Fibroblast of skin of back (primary cell): ENCODE measurements around the gene MSH2.
A peak's percentile ranks its signal among the peaks of the same experiment; 100 is the strongest.
"Not testable (repeated sequence)": the region's sequence is repeated elsewhere in the genome, so short reads cannot be mapped to it uniquely, and the experiment has no call there.

Source experiments
- DNase-seq: peaks from one replicate; pipeline ENCODE4 v3.0.0-alpha.2; 2013

Gene MSH2

GRCh38 chr2:47484396-47484795 lies 81.4 kb downstream of the MSH2 start:
- DNase-seq = no peak

- DNase-seq = no peak
Observed at GRCh38 chr2:47485177-47485576, 82.2 kb downstream of the MSH2 start.

- DNase-seq = no peak
Observed at GRCh38 chr2:47485751-47486300, 82.9 kb downstream of the MSH2 start.

- DNase-seq = no peak
Observed at GRCh38 chr2:47486841-47487497, 84.0 kb downstream of the MSH2 start.

- no peak for DNase-seq
Observed at GRCh38 chr2:47487498-47487875, 84.5 kb downstream of the MSH2 start.

- peak; percentile 74 for DNase-seq
Observed at GRCh38 chr2:47488870-47489584, 86.1 kb downstream of the MSH2 start.

GRCh38 chr2:47490406-47490805 lies 87.5 kb downstream of the MSH2 start:
- no peak for DNase-seq

GRCh38 chr2:47493317-47494035 lies 90.5 kb downstream of the MSH2 start:
- DNase-seq = no peak

- no peak for DNase-seq
Observed at GRCh38 chr2:47494267-47495130, 91.5 kb downstream of the MSH2 start.

- DNase-seq = no peak
Observed at GRCh38 chr2:47497843-47498460, 95.0 kb downstream of the MSH2 start.

GRCh38 chr2:47499093-47499492 lies 96.1 kb downstream of the MSH2 start:
- DNase-seq = no peak

GRCh38 chr2:47499621-47500309 lies 96.8 kb downstream of the MSH2 start:
- no peak for DNase-seq

- DNase-seq = peak; percentile 31
Observed at GRCh38 chr2:47501374-47502200, 98.6 kb downstream of the MSH2 start.

- not testable (repeated sequence) for DNase-seq
Observed at GRCh38 chr2:47502498-47502897, 99.5 kb downstream of the MSH2 start.

GRCh38 chr2:47503481-47504070 lies 100.6 kb downstream of the MSH2 start:
- DNase-seq = no peak

- no peak for DNase-seq
Observed at GRCh38 chr2:47504174-47504810, 101.3 kb downstream of the MSH2 start.

- no peak for DNase-seq
Observed at GRCh38 chr2:47506024-47506423, 103.1 kb downstream of the MSH2 start.

GRCh38 chr2:47506436-47506835 lies 103.5 kb downstream of the MSH2 start:
- DNase-seq = no peak

- no peak for DNase-seq
Observed at GRCh38 chr2:47508080-47508479, 105.1 kb downstream of the MSH2 start.
